Large intestine (tissue), 3 donors: ENCODE data around the gene TSPAN19. TPM values are rescaled to one million over a fixed set of nuclear protein-coding genes. Genes with fewer than 3 reads are reported as not detected.
"Not testable (repeated sequence)": the region's sequence is repeated elsewhere in the genome, so short reads cannot be mapped to it uniquely, and the experiment has no call there.

Experiments
- DNase-seq, 2 donors: peaks; one replicate each; pipeline versions ENCODE4 v3.0.0 to v3.0.0-alpha.2; 2013
- H3K27ac ChIP-seq: one replicate; pipeline ENCODE4 v1.5.1; 2013; ENCODE audit warnings: low read length
- H3K27me3 ChIP-seq: 2 replicates; pipeline ENCODE4 v1.6.1; 2013; ENCODE audit warnings: low read length; ENCODE audit not compliant: control insufficient read depth, insufficient read depth
- H3K36me3 ChIP-seq: 2 replicates; pipeline ENCODE4 v1.6.1; 2013; ENCODE audit warnings: low read length; ENCODE audit not compliant: control insufficient read depth, insufficient read depth
- H3K4me1 ChIP-seq: one replicate; pipeline ENCODE4 v1.6.1; 2013; ENCODE audit warnings: low read length; ENCODE audit not compliant: control insufficient read depth, insufficient read depth
- H3K4me3 ChIP-seq: one replicate; pipeline ENCODE4 v1.5.1; 2013; ENCODE audit warnings: low read length
- H3K9me3 ChIP-seq: one replicate; pipeline ENCODE4 v1.6.1; 2013; ENCODE audit warnings: mild to moderate bottlenecking, low read depth, low read length, moderate library complexity; ENCODE audit not compliant: control insufficient read depth
- WGBS: methylation state at CpG from one replicate; pipeline ENCODE4 v1.1.5; 2013; ENCODE audit warnings: low lambda C conversion rate; ENCODE audit not compliant: insufficient coverage; 5-methylcytosine and 5-hydroxymethylcytosine counted together
- polyA plus RNA-seq: library from polyadenylated mRNA; unstranded; fragments of 120-200 nt; gene quantifications from one replicate; pipeline ENCODE4 v1.2.1, GENCODE V29; 2013

TSPAN19 gene
- polyA plus RNA-seq, 1 donor: 0.09 TPM

- Histone ChIP-seq H3K9me3 (no peaks in the 10 kb centered on the region), H3K4me1 (no peaks in the 10 kb centered on the region), H3K36me3 (no peaks in the 10 kb centered on the region), H3K4me3 (no peak overlapping the region), H3K27me3 (no peaks in the 10 kb centered on the region), H3K27ac (no peak overlapping the region)
- no peak for DNase-seq
- no CpG with 5 or more reads among the region's 1 CpG for WGBS
Measured at GRCh38 chr12:85041395-85041794, 5.3 kb upstream of the TSPAN19 start.

GRCh38 chr12:85036733-85037132, 656 bp upstream of the TSPAN19 start:
- no peak overlapping the region for H3K27ac ChIP-seq
- H3K4me1 ChIP-seq: no peaks in the 10 kb centered on the region
- peaks cover 2% of the 10 kb centered on the region for H3K27me3 ChIP-seq
- H3K4me3 ChIP-seq: peak overlapping the region; percentile 51
- H3K36me3 ChIP-seq: no peaks in the 10 kb centered on the region
- no peak for DNase-seq
- H3K9me3 ChIP-seq: no peaks in the 10 kb centered on the region
- 22% methylated on average over 1 of the region's 3 CpGs for WGBS

- Histone ChIP-seq H3K4me1 (no peaks in the 10 kb centered on the region), H3K36me3 (no peaks in the 10 kb centered on the region), H3K27ac (no peak overlapping the region), H3K4me3 (no peak overlapping the region), H3K9me3 (no peaks in the 10 kb centered on the region), H3K27me3 (no peaks in the 10 kb centered on the region)
- no peak for DNase-seq
Measured at GRCh38 chr12:85029456-85029855, 6.6 kb downstream of the TSPAN19 start.

GRCh38 chr12:85018098-85018497, 18.0 kb downstream of the TSPAN19 start:
- H3K27me3 ChIP-seq: no peaks in the 10 kb centered on the region
- no peak for DNase-seq
- H3K9me3 ChIP-seq: no peaks in the 10 kb centered on the region
- H3K36me3 ChIP-seq: no peaks in the 10 kb centered on the region
- no peaks in the 10 kb centered on the region for H3K4me1 ChIP-seq
- WGBS: no CpG with 5 or more reads among the region's 2 CpGs
- H3K4me3 ChIP-seq: no peak overlapping the region
- no peak overlapping the region for H3K27ac ChIP-seq

- Histone ChIP-seq H3K27me3 (no peaks in the 10 kb centered on the region), H3K36me3 (no peaks in the 10 kb centered on the region), H3K4me1 (no peaks in the 10 kb centered on the region), H3K9me3 (no peaks in the 10 kb centered on the region), H3K27ac (no peak overlapping the region), H3K4me3 (no peak overlapping the region)
- no peak for DNase-seq
Measured at GRCh38 chr12:85017618-85018017, 18.5 kb downstream of the TSPAN19 start.

GRCh38 chr12:85017133-85017532, 18.9 kb downstream of the TSPAN19 start:
- Histone ChIP-seq H3K27ac (no peak overlapping the region), H3K4me3 (no peak overlapping the region), H3K27me3 (no peaks in the 10 kb centered on the region), H3K36me3 (no peaks in the 10 kb centered on the region), H3K9me3 (no peaks in the 10 kb centered on the region), H3K4me1 (no peaks in the 10 kb centered on the region)
- WGBS: 80% methylated on average over 2 of the region's 3 CpGs
- no peak for DNase-seq

GRCh38 chr12:85016413-85016812, 19.7 kb downstream of the TSPAN19 start:
- H3K9me3 ChIP-seq: no peaks in the 10 kb centered on the region
- no peak overlapping the region for H3K27ac ChIP-seq
- no CpG with 5 or more reads among the region's 1 CpG for WGBS
- no peaks in the 10 kb centered on the region for H3K27me3 ChIP-seq
- H3K36me3 ChIP-seq: no peaks in the 10 kb centered on the region
- H3K4me1 ChIP-seq: no peaks in the 10 kb centered on the region
- H3K4me3 ChIP-seq: no peak overlapping the region
- no peak for DNase-seq

GRCh38 chr12:85007836-85008235, 28.2 kb downstream of the TSPAN19 start:
- Histone ChIP-seq H3K9me3 (no peaks in the 10 kb centered on the region), H3K4me1 (no peaks in the 10 kb centered on the region), H3K27me3 (no peaks in the 10 kb centered on the region), H3K27ac (no peak overlapping the region), H3K4me3 (no peak overlapping the region), H3K36me3 (no peaks in the 10 kb centered on the region)
- DNase-seq: no peak
- 40% methylated on average over 1 of the region's 4 CpGs for WGBS

GRCh38 chr12:85006206-85006605, 29.9 kb downstream of the TSPAN19 start:
- DNase-seq: no peak
- Histone ChIP-seq H3K27ac (no peak overlapping the region), H3K36me3 (no peaks in the 10 kb centered on the region), H3K4me3 (no peak overlapping the region), H3K9me3 (no peaks in the 10 kb centered on the region), H3K27me3 (no peaks in the 10 kb centered on the region), H3K4me1 (no peaks in the 10 kb centered on the region)
- WGBS: no CpG with 5 or more reads among the region's 1 CpG

GRCh38 chr12:85005615-85006014, 30.5 kb downstream of the TSPAN19 start:
- no peaks in the 10 kb centered on the region for H3K36me3 ChIP-seq
- no CpG with 5 or more reads among the region's 1 CpG for WGBS
- DNase-seq: no peak
- H3K27me3 ChIP-seq: no peaks in the 10 kb centered on the region
- no peaks in the 10 kb centered on the region for H3K9me3 ChIP-seq
- no peaks in the 10 kb centered on the region for H3K4me1 ChIP-seq
- no peak overlapping the region for H3K27ac ChIP-seq
- no peak overlapping the region for H3K4me3 ChIP-seq

GRCh38 chr12:85005047-85005446, 31.0 kb downstream of the TSPAN19 start:
- H3K36me3 ChIP-seq, H3K4me1 ChIP-seq, H3K27ac ChIP-seq, H3K9me3 ChIP-seq, DNase-seq, H3K27me3 ChIP-seq, H3K4me3 ChIP-seq: not testable (repeated sequence)
- no CpG with 5 or more reads among the region's 2 CpGs for WGBS
